GM19452 (cell line): ENCODE results near the gene SLC25A1.

ENCODE experiments used
- ATAC-seq: cut with Tn5 transposase; IDR thresholded peaks from one replicate; pipeline ENCODE4 v1.9.1; 2021; ENCODE audit not compliant: unreplicated experiment

SLC25A1 gene

GRCh38 chr22:19182472-19183157 lies 4.1 kb upstream of the SLC25A1 start:
- ATAC-seq: no peak

- no peak for ATAC-seq
Observed at GRCh38 chr22:19181786-19182471, 3.4 kb upstream of the SLC25A1 start.

DNA sequence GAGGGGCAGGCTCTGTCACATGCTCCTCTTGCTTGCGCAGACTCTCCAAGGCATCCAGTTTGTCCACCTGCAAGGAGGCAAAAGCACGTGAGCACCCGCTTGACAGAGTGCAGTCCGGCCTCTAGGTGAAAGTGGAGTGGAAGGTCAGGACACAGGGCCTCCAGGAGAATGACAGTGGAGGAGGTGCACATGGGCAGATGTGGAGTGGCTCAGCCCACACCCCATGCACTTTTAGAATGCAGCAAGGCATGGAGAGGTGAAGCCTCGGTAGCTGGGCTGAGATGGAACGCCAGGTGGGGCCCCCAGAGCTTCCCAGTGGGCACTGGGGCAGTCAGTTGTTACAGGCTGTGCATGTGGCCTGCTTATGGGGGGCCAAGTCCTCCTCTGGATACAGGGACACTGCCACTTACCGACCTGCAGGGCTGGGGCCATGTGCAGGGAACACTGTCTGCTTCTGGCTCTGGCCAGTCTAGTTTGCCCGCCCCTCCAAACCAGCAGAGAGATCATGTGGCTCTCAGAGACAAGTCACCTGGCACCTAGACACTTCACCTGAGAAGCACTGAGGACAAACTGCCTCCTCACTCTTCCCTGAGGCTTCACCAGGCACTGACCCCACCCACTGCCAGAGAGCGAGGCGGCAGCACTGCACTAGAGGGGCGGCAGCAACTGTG lies 2.3 kb upstream of the SLC25A1 start:
- ATAC-seq: no peak

GRCh38 chr22:19180234-19180633 lies 1.7 kb upstream of the SLC25A1 start:
- no peak for ATAC-seq

DNA sequence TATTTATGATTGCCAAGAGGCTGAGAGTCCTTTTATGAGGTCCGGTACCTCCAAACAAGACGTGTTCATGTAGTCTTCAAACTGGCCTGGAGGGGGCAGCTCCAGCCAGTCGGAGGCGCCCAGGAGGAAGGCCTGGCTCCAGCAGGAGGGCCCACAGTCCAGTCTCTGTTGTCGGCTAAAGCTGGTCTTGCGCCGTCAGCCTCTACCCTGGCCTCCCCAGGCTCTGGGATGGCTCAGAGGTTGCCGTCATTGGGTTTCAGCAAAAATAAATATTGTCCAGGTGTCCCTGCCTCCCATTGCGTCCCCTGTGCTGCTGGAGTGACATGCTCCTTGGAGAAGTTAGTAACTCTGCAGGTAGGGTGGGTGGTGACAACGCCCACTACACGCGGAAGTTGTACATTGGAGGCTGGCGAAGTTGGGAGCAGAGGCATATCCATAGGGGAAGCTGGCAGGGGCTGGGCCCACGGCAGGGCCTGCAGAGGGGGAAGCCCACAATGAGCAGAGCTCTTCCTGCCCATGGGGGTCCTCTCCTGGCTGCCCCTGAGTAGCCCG lies 1.0 kb upstream of the SLC25A1 start:
- peak; percentile 38 for ATAC-seq

GRCh38 chr22:19178065-19178656 lies 375 bp downstream of the SLC25A1 start:
- peak; percentile 32 for ATAC-seq

GRCh38 chr22:19177164-19178064 lies 1.1 kb downstream of the SLC25A1 start:
- no peak for ATAC-seq

DNA sequence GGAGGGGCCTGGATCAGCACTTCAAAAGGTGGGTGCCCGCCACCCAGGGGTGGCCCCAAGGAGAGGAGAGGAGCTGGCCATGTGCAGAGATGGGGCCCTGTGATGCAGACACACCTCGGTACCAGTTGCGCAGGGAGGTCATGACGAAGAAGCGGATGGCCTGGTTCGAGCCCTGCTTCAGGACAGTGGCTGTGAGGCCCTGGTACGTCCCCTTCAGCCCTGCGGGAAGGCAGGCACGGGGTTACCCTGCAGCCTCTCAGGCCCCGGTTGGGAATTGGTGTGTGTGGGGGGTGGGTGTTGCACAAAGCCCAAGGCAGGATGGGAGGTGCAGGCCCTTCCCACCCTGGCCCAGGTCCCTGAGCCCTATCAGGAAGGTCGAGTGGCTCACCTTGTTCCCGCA lies 1.8 kb downstream of the SLC25A1 start:
- ATAC-seq: no peak

- ATAC-seq: no peak
Observed at GRCh38 chr22:19176175-19176643, 2.3 kb downstream of the SLC25A1 start.

DNA sequence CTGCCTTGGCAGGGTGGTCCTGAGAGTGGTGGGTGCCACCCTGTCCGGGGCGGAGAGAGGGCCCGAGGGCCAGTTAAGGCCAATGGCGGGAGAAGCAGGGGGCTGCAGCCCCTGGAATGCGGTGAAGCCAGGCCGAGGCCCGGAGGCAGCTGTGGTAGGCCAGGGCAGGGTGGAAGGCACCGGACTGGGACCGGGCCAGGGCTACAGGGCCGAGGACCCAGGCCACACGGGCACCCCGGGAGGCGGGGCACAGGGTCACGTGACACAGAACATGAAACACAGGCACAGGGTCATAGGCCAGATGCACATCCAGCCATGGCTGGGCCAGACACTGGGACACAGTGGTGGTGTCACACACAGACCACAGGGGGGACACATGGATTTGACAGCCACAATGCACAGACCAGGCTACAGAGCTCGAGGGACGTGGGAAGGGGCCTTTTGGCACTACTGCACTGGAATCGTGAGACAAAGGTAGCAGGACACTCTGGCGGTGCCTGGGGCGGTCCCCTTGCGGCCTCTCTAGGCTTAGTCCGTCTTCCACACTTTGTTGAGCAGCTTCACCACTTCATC lies 2.8 kb downstream of the SLC25A1 start:
- ATAC-seq: no peak

DNA sequence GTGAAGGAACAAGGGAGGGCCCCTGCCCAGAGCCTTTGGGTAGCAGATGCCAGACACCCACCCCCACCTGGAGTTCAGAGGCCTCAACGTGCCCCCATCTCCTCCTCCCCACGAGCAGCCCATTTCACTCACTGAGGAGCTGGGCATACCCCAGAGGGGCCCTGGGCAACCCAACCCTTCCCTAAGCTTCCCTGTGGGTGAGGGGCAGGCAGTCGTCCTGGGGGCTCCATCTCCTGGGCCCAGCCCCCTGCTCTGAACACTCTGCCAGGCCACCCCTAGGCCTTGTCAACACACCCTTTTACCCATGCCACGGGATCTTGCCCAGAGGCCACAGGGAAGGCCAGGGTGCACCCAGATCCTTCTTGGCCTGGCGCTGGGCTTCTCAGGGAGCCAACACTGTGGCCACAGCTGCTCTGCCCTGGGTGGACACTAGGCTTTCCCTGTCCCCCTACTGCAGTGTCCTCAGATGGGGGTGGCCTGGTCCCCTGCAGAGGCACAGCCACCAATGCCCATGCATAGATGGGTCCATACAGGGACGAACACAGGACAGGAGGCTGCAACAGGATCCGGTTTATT lies 3.4 kb downstream of the SLC25A1 start:
- no peak for ATAC-seq

GRCh38 chr22:19174106-19175025 lies 4.2 kb downstream of the SLC25A1 start:
- no peak for ATAC-seq

DNA sequence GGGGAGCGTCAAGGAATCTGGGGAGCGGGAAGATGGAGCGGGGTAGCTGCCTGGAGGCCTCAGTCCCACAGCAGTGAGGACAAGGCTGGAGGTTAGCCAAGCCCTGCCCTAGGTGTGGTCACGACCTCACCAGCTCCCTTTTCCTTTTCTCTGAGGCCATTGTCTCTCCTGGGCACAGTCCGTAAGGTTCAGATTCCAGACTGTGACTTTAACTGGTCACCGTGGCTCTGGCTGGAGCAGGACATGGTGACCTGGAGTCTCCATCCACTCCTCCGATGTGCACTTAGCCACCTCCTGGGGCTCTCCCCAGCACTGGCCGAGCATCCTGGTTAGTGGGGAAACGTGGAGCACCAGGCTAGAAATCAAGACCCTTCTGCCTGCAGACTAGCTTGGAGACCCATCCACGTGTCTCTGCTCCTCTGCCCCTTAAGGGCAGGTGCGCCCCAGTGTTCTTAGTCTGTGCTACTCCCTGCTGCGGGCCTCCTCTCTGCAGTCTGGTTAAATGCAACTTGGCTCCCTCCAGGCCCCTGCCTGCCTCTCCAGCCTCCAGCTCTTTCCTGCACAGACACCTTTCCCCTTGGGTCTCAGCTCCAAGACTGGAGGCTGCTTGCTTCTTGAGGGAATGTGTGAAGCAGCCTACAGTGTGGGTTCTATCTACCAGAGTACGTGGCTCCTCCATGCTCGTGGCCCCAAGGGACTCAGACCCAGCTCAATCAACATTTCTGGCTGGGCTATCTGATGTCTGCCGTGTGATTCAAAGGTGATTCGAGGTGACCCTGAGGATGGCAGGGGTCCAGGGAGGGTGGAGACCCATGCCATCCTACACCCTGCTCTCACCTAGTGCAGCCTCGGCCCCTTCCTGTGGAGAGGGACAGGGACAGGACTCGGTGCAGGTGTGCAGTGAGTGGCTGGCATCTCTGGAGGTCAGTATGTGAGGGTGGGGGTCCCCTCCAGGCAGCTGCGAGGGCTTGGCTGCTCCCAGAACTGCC lies 5.2 kb downstream of the SLC25A1 start:
- no peak for ATAC-seq

GRCh38 chr22:19172213-19173046 lies 6.1 kb downstream of the SLC25A1 start:
- ATAC-seq: no peak

DNA sequence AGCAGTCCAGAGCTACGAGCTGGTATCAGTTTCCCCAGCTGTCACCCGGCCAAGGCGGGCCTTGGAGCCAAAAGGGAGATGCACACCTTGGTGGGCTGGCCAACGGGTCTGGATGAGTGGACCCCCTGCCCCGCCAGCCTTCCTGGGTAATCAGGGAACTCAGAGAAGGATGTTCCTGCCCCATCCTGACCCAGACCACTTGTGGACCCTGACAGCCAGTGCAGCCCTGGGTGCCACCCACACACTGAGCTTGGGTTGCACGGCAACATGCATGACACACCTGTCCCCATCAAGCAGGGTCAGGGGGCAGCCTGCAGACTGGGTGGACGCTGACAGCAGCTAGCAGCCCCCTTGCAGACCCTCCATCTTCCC lies 8.6 kb downstream of the SLC25A1 start:
- ATAC-seq: no peak
